Measurements from ENCODE around the gene ARHGAP18.

DNA sequence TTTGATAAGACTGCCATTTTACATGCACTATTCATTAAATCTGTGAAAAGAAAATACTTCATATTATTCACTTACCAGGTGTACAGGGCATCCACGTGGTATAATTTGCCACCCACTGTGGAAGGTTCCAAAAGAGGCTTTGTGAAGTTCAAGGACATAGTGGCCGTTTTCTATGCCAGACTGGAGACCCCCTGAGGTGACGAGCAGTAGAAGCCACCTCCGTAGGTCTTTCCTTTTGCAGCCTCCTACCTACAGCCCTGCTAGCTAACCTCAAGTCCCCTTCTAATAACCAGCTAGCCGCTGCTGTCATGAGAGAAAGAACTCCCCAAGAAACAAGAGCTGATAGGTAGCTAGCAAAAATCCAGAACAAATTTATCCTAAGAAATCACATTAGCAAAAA, 110.5 kb downstream of the ARHGAP18 start:
- TF ChIP-seq, protein P1, sequence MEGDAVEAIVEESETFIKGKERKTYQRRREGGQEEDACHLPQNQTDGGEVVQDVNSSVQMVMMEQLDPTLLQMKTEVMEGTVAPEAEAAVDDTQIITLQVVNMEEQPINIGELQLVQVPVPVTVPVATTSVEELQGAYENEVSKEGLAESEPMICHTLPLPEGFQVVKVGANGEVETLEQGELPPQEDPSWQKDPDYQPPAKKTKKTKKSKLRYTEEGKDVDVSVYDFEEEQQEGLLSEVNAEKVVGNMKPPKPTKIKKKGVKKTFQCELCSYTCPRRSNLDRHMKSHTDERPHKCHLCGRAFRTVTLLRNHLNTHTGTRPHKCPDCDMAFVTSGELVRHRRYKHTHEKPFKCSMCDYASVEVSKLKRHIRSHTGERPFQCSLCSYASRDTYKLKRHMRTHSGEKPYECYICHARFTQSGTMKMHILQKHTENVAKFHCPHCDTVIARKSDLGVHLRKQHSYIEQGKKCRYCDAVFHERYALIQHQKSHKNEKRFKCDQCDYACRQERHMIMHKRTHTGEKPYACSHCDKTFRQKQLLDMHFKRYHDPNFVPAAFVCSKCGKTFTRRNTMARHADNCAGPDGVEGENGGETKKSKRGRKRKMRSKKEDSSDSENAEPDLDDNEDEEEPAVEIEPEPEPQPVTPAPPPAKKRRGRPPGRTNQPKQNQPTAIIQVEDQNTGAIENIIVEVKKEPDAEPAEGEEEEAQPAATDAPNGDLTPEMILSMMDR (IDR thresholded peaks at IDR 0.05) = no peak
- TF ChIP-seq POLR2AphosphoS5 (IDR thresholded peaks at IDR 0.05) (no peak), POLR2A (IDR thresholded peaks at IDR 0.05) (no peak), EP300 (IDR thresholded peaks at IDR 0.05) (no peak)
